Neural progenitor cell (in vitro differentiated cells): ENCODE measurements around the gene PRR23E.

ENCODE experiments used
- CTCF ChIP-seq: fragments of 200-600 bp; sonication (generic); IDR thresholded peaks from 2 replicates; pipeline ENCODE4 v1.5.1; 2017; ENCODE audit warnings: antibody characterized with exemption, mild to moderate bottlenecking
- EZH2 ChIP-seq: fragments of 200-600 bp; sonication (generic); IDR thresholded peaks from 2 replicates; pipeline ENCODE4 v1.6.1; 2017; ENCODE audit warnings: antibody characterized with exemption, mild to moderate bottlenecking, moderate library complexity
- EZH2phosphoT487 ChIP-seq: fragments of 200-600 bp; sonication (generic); IDR thresholded peaks from 2 replicates; pipeline ENCODE4 v1.6.1; 2017; ENCODE audit warnings: antibody characterized with exemption

- TF ChIP-seq CTCF (no peak), EZH2 (no peak), EZH2phosphoT487 (no peak)
Observed at GRCh38 chr3:127200086-127200691, 7.3 kb downstream of the PRR23E start.
